B cell (primary cell): Measurements from ENCODE around the gene MUTYH.

Experiments used
- EZH2 ChIP-seq: IDR thresholded peaks from 2 replicates; pipeline ENCODE4 v1.6.1; 2012; ENCODE audit warnings: borderline replicate concordance, low read depth, mild to moderate bottlenecking, moderate library complexity, low read length; ENCODE audit not compliant: insufficient read depth, poor library complexity, severe bottlenecking
- TF ChIP-seq, protein P1 (sequence below): fragments of 200-600 bp; IDR thresholded peaks from one replicate; pipeline ENCODE4 v1.8.0; 2022; ENCODE audit warnings: antibody characterized with exemption, mild to moderate bottlenecking

DNA sequence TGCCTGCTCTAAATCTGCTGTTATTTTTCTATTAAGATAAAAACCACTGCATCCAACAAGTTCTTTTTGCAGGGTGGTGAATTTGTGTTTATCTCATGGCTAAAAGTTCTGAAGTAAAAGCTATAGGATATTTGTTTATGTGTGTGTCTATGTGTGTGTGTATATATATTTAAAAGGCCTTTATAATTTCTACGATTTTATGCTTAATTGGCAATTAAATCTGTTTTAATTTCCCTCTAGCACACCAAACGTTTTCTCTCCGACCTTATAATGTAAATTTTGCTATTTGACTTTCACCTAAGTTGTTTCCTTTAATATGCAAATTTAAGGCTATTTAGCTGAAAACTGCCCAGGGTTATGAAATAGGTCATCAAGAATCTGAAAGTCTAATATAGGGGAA, 33.3 kb downstream of the MUTYH start:
- TF ChIP-seq, protein P1, sequence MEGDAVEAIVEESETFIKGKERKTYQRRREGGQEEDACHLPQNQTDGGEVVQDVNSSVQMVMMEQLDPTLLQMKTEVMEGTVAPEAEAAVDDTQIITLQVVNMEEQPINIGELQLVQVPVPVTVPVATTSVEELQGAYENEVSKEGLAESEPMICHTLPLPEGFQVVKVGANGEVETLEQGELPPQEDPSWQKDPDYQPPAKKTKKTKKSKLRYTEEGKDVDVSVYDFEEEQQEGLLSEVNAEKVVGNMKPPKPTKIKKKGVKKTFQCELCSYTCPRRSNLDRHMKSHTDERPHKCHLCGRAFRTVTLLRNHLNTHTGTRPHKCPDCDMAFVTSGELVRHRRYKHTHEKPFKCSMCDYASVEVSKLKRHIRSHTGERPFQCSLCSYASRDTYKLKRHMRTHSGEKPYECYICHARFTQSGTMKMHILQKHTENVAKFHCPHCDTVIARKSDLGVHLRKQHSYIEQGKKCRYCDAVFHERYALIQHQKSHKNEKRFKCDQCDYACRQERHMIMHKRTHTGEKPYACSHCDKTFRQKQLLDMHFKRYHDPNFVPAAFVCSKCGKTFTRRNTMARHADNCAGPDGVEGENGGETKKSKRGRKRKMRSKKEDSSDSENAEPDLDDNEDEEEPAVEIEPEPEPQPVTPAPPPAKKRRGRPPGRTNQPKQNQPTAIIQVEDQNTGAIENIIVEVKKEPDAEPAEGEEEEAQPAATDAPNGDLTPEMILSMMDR: no peak
- TF ChIP-seq EZH2: no peak
